Measurements from ENCODE around the gene GRAMD2B. TPM values are rescaled to one million over a fixed set of nuclear protein-coding genes. Genes with fewer than 3 reads are reported as not detected.
A peak's percentile ranks its signal among the peaks of the same experiment; 100 is the strongest.

The GRAMD2B gene
- total RNA-seq, 1 donor from 2014 or later = 13.7 TPM

DNA sequence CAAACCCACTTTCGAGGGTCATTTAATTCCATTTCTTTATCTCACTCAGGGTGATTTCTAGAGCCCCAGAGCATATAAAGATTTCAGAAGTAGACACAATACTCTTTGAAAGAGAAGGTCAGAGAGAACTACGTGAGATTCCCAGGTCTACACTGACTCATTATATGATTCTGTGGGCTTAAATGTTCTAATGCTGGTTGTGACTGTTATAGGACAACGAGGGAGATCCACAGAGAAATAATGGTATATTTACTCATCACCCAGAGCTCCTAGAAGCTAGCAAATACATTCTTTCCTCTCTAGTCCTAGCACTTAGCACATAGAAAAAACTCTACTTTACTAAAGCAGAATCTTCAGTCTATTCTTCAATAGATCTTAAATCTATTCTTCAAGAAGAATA is 39.4 kb upstream of the GRAMD2B start:
- intact Hi-C loops (cut with DNase I) = no loop called here
- DNase-seq (no peak), ATAC-seq (no peak)
- H3K27me3 ChIP-seq (ENCODE audit: low read depth) = no peaks in the 10 kb centered on the region
- peaks cover 15% of the 10 kb centered on the region for H3K4me1 ChIP-seq
- peaks cover 6% of the 10 kb centered on the region for H3K9me3 ChIP-seq
- no peaks in the 10 kb centered on the region for H3K36me3 ChIP-seq
- TF ChIP-seq, protein P1, sequence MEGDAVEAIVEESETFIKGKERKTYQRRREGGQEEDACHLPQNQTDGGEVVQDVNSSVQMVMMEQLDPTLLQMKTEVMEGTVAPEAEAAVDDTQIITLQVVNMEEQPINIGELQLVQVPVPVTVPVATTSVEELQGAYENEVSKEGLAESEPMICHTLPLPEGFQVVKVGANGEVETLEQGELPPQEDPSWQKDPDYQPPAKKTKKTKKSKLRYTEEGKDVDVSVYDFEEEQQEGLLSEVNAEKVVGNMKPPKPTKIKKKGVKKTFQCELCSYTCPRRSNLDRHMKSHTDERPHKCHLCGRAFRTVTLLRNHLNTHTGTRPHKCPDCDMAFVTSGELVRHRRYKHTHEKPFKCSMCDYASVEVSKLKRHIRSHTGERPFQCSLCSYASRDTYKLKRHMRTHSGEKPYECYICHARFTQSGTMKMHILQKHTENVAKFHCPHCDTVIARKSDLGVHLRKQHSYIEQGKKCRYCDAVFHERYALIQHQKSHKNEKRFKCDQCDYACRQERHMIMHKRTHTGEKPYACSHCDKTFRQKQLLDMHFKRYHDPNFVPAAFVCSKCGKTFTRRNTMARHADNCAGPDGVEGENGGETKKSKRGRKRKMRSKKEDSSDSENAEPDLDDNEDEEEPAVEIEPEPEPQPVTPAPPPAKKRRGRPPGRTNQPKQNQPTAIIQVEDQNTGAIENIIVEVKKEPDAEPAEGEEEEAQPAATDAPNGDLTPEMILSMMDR (IDR thresholded peaks at IDR 0.05) = no peak
- no peak overlapping the region for H3K4me3 ChIP-seq
- no peak overlapping the region for H3K27ac ChIP-seq

DNA sequence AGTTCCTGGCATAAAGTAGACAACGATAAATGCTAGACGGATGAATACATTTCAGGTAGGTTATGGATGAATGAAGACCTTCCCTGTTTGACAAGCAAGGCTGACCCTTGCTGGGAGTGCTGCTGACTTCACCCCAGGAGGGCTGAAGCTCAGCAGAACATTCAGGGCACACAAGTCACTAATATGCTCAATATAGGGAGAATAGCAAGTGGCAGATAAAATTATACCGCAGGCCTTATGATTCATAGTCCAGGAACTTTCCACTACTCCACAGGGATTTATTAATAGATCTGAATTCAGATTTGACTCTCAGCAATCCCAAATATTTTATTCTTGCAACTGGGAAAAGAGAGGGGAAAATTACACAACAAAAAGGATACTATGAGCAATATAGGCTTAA is 38.2 kb upstream of the GRAMD2B start:
- Histone ChIP-seq H3K36me3 (no peaks in the 10 kb centered on the region), H3K4me1 (peaks cover 15% of the 10 kb centered on the region), H3K27ac (no peak overlapping the region), H3K4me3 (no peak overlapping the region), H3K9me3 (peaks cover 6% of the 10 kb centered on the region), H3K27me3 (ENCODE audit: low read depth) (no peaks in the 10 kb centered on the region)
- peak in 1 of 2 donors; percentile 49 for ATAC-seq
- DNase-seq = no peak
- TF ChIP-seq, protein P1 (IDR thresholded peaks at IDR 0.05) = no peak
- intact Hi-C loops (cut with DNase I) = no loop called here

DNA sequence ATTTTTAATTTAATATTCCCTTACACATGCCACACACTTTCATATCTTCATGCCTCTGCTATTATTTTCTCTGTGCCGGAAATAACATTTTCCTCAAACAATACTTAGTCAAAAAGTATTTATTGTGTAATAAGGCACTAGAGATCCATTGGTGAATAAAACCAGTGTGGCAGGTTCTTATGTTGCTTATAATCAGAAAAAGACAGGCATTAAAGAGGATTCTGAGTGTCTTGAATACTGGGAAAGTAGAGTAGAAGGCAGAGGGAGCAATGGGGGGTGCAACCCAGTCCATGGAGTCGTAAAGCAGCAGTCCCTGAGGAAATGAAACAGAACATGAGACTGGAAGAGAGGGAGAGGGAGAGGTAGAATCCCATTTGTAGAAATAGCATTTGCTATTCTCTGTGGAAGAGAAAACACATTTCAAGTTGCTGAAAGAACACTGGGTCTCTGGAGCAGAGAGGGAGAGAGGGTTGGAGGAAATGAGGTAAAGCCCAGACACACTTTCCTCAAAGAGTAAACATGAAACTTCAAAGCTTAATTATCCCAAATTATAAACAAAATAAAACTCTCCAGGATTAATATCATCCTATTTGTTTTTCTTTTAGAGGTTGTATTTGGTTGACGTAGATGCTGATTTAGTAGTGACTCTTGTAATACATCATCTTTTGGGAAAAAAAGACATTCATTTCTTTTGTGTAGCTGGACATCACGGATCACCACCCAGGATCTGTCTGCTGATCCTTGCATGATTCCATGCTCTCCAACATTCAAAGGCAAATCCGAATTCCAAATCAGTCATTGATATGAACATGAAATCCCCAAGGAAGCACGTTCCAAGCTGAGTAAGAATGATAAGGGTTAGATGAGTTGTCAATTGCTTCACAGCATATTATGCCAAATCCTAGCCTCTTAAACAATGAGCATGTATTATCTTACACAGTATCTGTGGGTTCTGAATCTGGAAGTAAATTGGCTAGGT is 37.4 kb upstream of the GRAMD2B start:
- H3K9me3 ChIP-seq = peaks cover 6% of the 10 kb centered on the region
- DNase-seq (no peak), ATAC-seq (peak in 1 of 2 donors; percentile 53)
- peak overlapping the region; percentile 38 for H3K27ac ChIP-seq
- TF ChIP-seq, protein P1 (IDR thresholded peaks at IDR 0.05) = no peak
- intact Hi-C loops (cut with DNase I) = no loop called here
- H3K27me3 ChIP-seq (ENCODE audit: low read depth) = no peaks in the 10 kb centered on the region
- H3K4me3 ChIP-seq = no peak overlapping the region
- H3K36me3 ChIP-seq = no peaks in the 10 kb centered on the region
- H3K4me1 ChIP-seq = peaks cover 15% of the 10 kb centered on the region

DNA sequence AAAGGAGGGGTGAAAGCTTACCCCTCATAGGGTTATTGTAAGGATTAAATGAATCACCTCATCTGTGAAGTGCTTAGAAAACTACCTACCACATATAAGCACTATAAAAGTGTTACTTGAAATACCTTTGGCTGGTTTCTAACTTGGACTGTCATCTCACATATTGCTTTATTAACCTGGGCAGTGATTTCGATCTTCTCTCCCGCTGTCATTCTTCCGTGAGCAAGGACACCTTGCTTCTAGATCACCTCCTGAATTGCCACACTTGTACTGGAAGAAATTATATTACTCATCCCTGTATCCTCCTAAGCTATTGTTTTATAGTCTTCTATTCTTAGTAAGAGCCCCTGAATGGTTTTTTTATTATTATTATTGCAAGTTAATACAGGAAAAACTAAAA is 34.0 kb upstream of the GRAMD2B start:
- DNase-seq = no peak
- TF ChIP-seq, protein P1 (IDR thresholded peaks at IDR 0.05) = no peak
- H3K36me3 ChIP-seq = no peaks in the 10 kb centered on the region
- H3K9me3 ChIP-seq = no peaks in the 10 kb centered on the region
- no peak overlapping the region for H3K27ac ChIP-seq
- intact Hi-C loops (cut with DNase I) = no loop called here
- no peak overlapping the region for H3K4me3 ChIP-seq
- no peaks in the 10 kb centered on the region for H3K27me3 ChIP-seq (ENCODE audit: low read depth)
- peaks cover 14% of the 10 kb centered on the region for H3K4me1 ChIP-seq
- no peak for ATAC-seq

DNA sequence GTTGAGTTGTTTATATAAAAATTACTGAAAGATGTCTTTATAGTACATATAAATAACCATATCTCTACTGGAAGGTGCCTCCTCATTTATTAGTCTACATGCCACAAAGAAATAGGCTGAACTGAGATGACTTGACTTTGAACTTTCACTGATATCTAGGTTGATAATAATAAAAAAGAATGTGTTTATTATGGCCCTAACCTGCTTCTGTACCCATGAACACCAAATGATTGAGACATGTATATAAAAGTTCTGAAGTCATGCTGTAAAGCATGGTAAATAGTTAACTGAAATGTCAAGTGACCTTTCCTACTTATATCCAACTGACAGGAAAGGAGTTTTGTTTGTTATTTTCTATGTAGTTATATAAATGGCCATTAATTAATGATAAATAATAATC is 33.2 kb upstream of the GRAMD2B start:
- Histone ChIP-seq H3K9me3 (no peaks in the 10 kb centered on the region), H3K36me3 (no peaks in the 10 kb centered on the region), H3K4me3 (no peak overlapping the region), H3K27ac (no peak overlapping the region), H3K27me3 (ENCODE audit: low read depth) (no peaks in the 10 kb centered on the region), H3K4me1 (peaks cover 10% of the 10 kb centered on the region)
- no peak for DNase-seq
- intact Hi-C loops (cut with DNase I) = no loop called here
- TF ChIP-seq, protein P1 (IDR thresholded peaks at IDR 0.05) = no peak
- ATAC-seq = no peak

All from lower lobe of right lung (tissue), 2 donors.